ENCODE measurements around the gene CTDP1. TPM values are rescaled to one million over a fixed set of nuclear protein-coding genes. Genes with fewer than 3 reads are reported as not detected.

The CTDP1 gene
- polyA plus RNA-seq, 3 donors from 2014 or later: 6.6 to 20.3 (median 9.3) TPM

GRCh38 chr18:79681484-79682387 is 2.1 kb downstream of the CTDP1 start:
- Mint-ChIP-seq H3K36me3 (peaks cover 0 to 10% (median 4%) of the 10 kb centered on the region in 3 donors), H3K27ac (peak overlapping the region; percentile 87 to 98 (median 97)), H3K27me3 (ENCODE audit: low read depth in 3 of 3) (peaks cover 28 to 52% (median 30%) of the 10 kb centered on the region in 3 donors), H3K4me3 (peak overlapping the region; percentile 92 to 95 (median 93)), H3K4me1 (peaks cover 76 to 79% of the 10 kb centered on the region in 2 donors), H3K9me3 (no peaks in the 10 kb centered on the region)
- DNase-seq: peak; percentile 57 to 63 (median 58)

GRCh38 chr18:79682481-79682880 is 2.9 kb downstream of the CTDP1 start:
- Mint-ChIP-seq H3K4me3 (peak overlapping the region; percentile 92 to 95 (median 93)), H3K36me3 (peaks cover 0 to 10% (median 4%) of the 10 kb centered on the region in 3 donors)
- no peak for DNase-seq

GRCh38 chr18:79682894-79683625 is 3.5 kb downstream of the CTDP1 start:
- peak; percentile 37 to 67 (median 62) for DNase-seq
- Mint-ChIP-seq H3K27ac (peak overlapping the region; percentile 68 to 98 (median 97)), H3K36me3 (peaks cover 0 to 10% (median 4%) of the 10 kb centered on the region in 3 donors), H3K9me3 (no peaks in the 10 kb centered on the region), H3K4me3 (peak overlapping the region; percentile 56 to 95 (median 83)), H3K27me3 (ENCODE audit: low read depth in 3 of 3) (peaks cover 24 to 52% (median 33%) of the 10 kb centered on the region in 3 donors), H3K4me1 (peaks cover 76 to 79% of the 10 kb centered on the region in 2 donors)

More at GRCh38 chr18:79682481-79682880, 2.9 kb downstream of the CTDP1 start:
- peaks cover 27 to 52% (median 30%) of the 10 kb centered on the region in 3 donors for H3K27me3 Mint-ChIP-seq (ENCODE audit: low read depth in 3 of 3)
- no peaks in the 10 kb centered on the region for H3K9me3 Mint-ChIP-seq
- H3K4me1 Mint-ChIP-seq: peaks cover 74 to 79% of the 10 kb centered on the region in 2 donors
- peak overlapping the region; percentile 18 to 98 (median 97) for H3K27ac Mint-ChIP-seq

- Mint-ChIP-seq H3K36me3 (peaks cover 0 to 10% (median 4%) of the 10 kb centered on the region in 3 donors), H3K4me3 (peak overlapping the region; percentile 51 to 77 (median 65)), H3K9me3 (no peaks in the 10 kb centered on the region), H3K27me3 (ENCODE audit: low read depth in 3 of 3) (peaks cover 23 to 52% (median 33%) of the 10 kb centered on the region in 3 donors), H3K4me1 (peaks cover 71 to 74% of the 10 kb centered on the region in 2 donors), H3K27ac (peak overlapping the region; percentile 68 to 98 (median 94))
- DNase-seq: no peak
Measured at GRCh38 chr18:79683626-79684282, 4.2 kb downstream of the CTDP1 start.

GRCh38 chr18:79684283-79684631 is 4.7 kb downstream of the CTDP1 start:
- Mint-ChIP-seq H3K27ac (peak overlapping the region; percentile 68 to 98 (median 94)), H3K4me3 (peak overlapping the region; percentile 51 to 77 (median 65)), H3K4me1 (peaks cover 75 to 76% of the 10 kb centered on the region in 2 donors), H3K9me3 (no peaks in the 10 kb centered on the region), H3K36me3 (peaks cover 0 to 10% (median 4%) of the 10 kb centered on the region in 3 donors), H3K27me3 (ENCODE audit: low read depth in 3 of 3) (peaks cover 21 to 48% (median 32%) of the 10 kb centered on the region in 3 donors)
- peak; percentile 62 to 74 (median 73) for DNase-seq

- H3K27ac Mint-ChIP-seq: peak overlapping the region; percentile 68 to 98 (median 94)
- no peak for DNase-seq
- no peaks in the 10 kb centered on the region for H3K9me3 Mint-ChIP-seq
- H3K4me1 Mint-ChIP-seq: peaks cover 74 to 78% of the 10 kb centered on the region in 2 donors
- peaks cover 19 to 44% (median 28%) of the 10 kb centered on the region in 3 donors for H3K27me3 Mint-ChIP-seq (ENCODE audit: low read depth in 3 of 3)
- H3K4me3 Mint-ChIP-seq: peak overlapping the region; percentile 51 to 77 (median 63)
- H3K36me3 Mint-ChIP-seq: peaks cover 0 to 10% (median 4%) of the 10 kb centered on the region in 3 donors
Measured at GRCh38 chr18:79684787-79685186, 5.2 kb downstream of the CTDP1 start.

- Mint-ChIP-seq H3K9me3 (no peaks in the 10 kb centered on the region), H3K4me3 (peak overlapping the region; percentile 51 to 77 (median 63)), H3K27me3 (ENCODE audit: low read depth in 3 of 3) (peaks cover 20 to 45% (median 31%) of the 10 kb centered on the region in 3 donors), H3K36me3 (peaks cover 0 to 12% (median 4%) of the 10 kb centered on the region in 3 donors), H3K4me1 (peaks cover 79 to 82% of the 10 kb centered on the region in 2 donors), H3K27ac (peak overlapping the region; percentile 68 to 98 (median 94))
- DNase-seq: peak; percentile 55 to 65 (median 62)
Measured at GRCh38 chr18:79685281-79685680, 5.7 kb downstream of the CTDP1 start.

GRCh38 chr18:79685971-79686370 is 6.4 kb downstream of the CTDP1 start:
- H3K27me3 Mint-ChIP-seq (ENCODE audit: low read depth in 3 of 3): peaks cover 16 to 45% (median 26%) of the 10 kb centered on the region in 3 donors
- no peak for DNase-seq
- H3K4me3 Mint-ChIP-seq: peak overlapping the region in 1 of 5 donors; percentile 38
- peaks cover 0 to 13% (median 4%) of the 10 kb centered on the region in 3 donors for H3K36me3 Mint-ChIP-seq
- H3K27ac Mint-ChIP-seq: peak overlapping the region in 5 of 6 donors; percentile 45 to 98 (median 70)
- H3K4me1 Mint-ChIP-seq: peaks cover 76 to 82% of the 10 kb centered on the region in 2 donors
- H3K9me3 Mint-ChIP-seq: no peaks in the 10 kb centered on the region

- no peak overlapping the region for H3K27ac Mint-ChIP-seq
- H3K27me3 Mint-ChIP-seq (ENCODE audit: low read depth in 3 of 3): peaks cover 11 to 36% (median 23%) of the 10 kb centered on the region in 3 donors
Measured at GRCh38 chr18:79687806-79688205, 8.2 kb downstream of the CTDP1 start.

GRCh38 chr18:79690071-79690470 is 10.5 kb downstream of the CTDP1 start:
- H3K27ac Mint-ChIP-seq: peak overlapping the region in 2 of 6 donors; percentile 71 to 76

More at GRCh38 chr18:79687806-79688205, 8.2 kb downstream of the CTDP1 start:
- no peak for DNase-seq
- H3K36me3 Mint-ChIP-seq: peaks cover 0 to 11% (median 4%) of the 10 kb centered on the region in 3 donors
- peaks cover 69 to 75% of the 10 kb centered on the region in 2 donors for H3K4me1 Mint-ChIP-seq
- no peak overlapping the region for H3K4me3 Mint-ChIP-seq
- no peaks in the 10 kb centered on the region for H3K9me3 Mint-ChIP-seq

GRCh38 chr18:79690586-79691482 is 11.2 kb downstream of the CTDP1 start:
- peaks cover 0 to 12% (median 4%) of the 10 kb centered on the region in 3 donors for H3K36me3 Mint-ChIP-seq
- peak overlapping the region in 4 of 6 donors; percentile 58 to 76 (median 66) for H3K27ac Mint-ChIP-seq
- H3K4me3 Mint-ChIP-seq: peak overlapping the region in 1 of 5 donors; percentile 27
- peaks cover 46 to 52% of the 10 kb centered on the region in 2 donors for H3K4me1 Mint-ChIP-seq
- H3K9me3 Mint-ChIP-seq: no peaks in the 10 kb centered on the region
- peaks cover 18 to 26% (median 19%) of the 10 kb centered on the region in 3 donors for H3K27me3 Mint-ChIP-seq (ENCODE audit: low read depth in 3 of 3)
- DNase-seq: no peak

More at GRCh38 chr18:79690071-79690470, 10.5 kb downstream of the CTDP1 start:
- peak overlapping the region in 2 of 5 donors; percentile 14 to 27 for H3K4me3 Mint-ChIP-seq
- H3K9me3 Mint-ChIP-seq: no peaks in the 10 kb centered on the region
- H3K27me3 Mint-ChIP-seq (ENCODE audit: low read depth in 3 of 3): peaks cover 14 to 27% (median 15%) of the 10 kb centered on the region in 3 donors
- peaks cover 53 to 59% of the 10 kb centered on the region in 2 donors for H3K4me1 Mint-ChIP-seq
- DNase-seq: no peak
- peaks cover 0 to 8% (median 4%) of the 10 kb centered on the region in 3 donors for H3K36me3 Mint-ChIP-seq

GRCh38 chr18:79692056-79692455 is 12.5 kb downstream of the CTDP1 start:
- DNase-seq: no peak
- peaks cover 0 to 8% (median 0%) of the 10 kb centered on the region in 3 donors for H3K36me3 Mint-ChIP-seq
- H3K9me3 Mint-ChIP-seq: no peaks in the 10 kb centered on the region
- peak overlapping the region in 3 of 6 donors; percentile 47 to 76 (median 59) for H3K27ac Mint-ChIP-seq
- peaks cover 19 to 30% (median 20%) of the 10 kb centered on the region in 3 donors for H3K27me3 Mint-ChIP-seq (ENCODE audit: low read depth in 3 of 3)
- no peak overlapping the region for H3K4me3 Mint-ChIP-seq
- peaks cover 40 to 44% of the 10 kb centered on the region in 2 donors for H3K4me1 Mint-ChIP-seq

All from immature natural killer cell (primary cell).